GM21528 (cell line): ENCODE data around the gene DGKH.
"Not testable (repeated sequence)": the region's sequence is repeated elsewhere in the genome, so short reads cannot be mapped to it uniquely, and the experiment has no call there.

Experiments
- ATAC-seq: cut with Tn5 transposase; IDR thresholded peaks from one replicate; pipeline ENCODE4 v1.9.1; 2021; ENCODE audit warnings: mild to moderate bottlenecking, moderate library complexity; ENCODE audit not compliant: unreplicated experiment, low FRiP score

Gene DGKH

DNA sequence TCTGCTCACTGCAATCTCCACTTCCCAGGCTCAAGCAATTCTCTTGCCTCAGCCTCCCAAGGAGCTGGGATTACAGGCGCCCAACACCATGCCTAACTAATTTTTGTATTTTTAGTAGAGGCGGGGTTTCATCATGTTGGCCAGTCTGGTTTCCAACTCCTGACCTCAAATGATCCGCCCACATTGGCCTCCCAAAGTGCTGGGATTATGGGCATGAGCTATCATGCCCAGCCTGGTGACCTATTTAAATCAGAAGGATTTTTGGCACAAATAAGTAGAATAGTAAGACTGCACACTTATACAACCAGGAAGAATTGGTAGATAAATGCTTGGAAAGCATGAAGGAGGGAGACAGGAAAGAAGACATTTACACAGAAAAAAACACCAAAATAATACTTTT lies 170.1 kb downstream of the DGKH start:
- no peak for ATAC-seq

DNA sequence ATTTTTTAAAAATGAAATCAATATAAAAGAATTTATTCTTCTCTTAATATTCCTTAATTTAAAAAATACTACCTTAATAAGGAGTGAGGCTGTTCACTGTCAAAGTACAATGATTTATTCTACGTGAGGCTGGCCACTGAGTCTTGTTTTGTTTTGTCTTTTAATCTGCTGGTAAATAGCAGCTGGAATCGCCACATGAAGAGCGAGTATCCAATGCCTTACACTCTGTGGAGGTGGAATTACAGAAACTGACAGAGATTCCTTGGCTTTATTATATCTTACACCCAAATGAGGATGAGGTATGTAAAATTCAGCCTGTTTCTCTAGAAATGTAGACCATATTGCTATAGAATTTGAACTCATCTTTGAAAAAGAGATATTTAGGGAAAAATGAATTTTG lies 170.6 kb downstream of the DGKH start:
- no peak for ATAC-seq

DNA sequence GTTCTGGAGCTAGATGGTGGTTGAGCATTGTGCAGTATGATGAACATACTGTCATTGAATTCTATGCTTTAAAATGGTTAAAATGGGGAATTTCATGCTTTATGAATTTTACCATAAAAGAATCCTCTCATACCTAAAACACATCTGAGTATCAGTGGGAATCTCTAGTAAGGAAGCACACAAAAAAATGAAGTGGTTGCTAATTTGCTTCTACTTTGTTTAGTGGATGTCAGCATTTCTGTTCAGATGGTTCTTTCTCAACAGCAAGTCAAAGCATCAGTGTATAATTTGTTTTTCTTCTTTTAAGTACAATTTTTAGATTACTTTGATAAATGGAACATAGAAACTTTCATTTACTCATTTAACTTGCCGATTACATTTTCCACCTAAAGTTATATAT lies 171.4 kb downstream of the DGKH start:
- ATAC-seq = no peak

DNA sequence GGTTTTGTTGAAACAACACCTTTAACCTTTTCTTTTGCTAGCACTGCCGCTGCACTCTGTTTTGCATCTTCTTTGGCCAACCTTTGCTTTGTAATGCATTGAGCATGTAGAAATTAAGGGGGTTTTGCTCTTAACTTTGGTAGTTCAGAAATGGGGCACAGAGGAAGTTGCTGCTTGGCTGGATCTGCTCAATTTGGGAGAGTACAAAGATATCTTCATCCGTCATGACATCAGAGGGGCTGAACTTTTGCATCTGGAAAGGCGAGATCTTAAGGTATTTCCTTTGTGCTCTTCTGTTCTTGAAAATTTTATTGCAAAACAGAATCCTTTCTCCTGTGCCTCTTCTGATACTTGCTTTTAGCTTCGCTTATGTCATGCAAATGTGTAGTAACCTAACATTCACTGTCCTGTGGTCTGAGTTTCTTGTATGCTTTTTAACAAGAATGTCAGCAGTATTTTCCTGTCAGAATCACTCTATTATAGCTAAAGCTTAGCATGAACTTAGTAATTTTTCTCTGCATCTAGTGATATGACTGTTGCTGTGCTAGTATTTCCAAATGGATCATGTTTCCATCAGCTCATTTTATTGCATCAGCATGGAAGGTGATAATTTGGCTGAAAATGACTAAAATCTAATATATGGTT lies 172.8 kb downstream of the DGKH start:
- ATAC-seq = no peak

DNA sequence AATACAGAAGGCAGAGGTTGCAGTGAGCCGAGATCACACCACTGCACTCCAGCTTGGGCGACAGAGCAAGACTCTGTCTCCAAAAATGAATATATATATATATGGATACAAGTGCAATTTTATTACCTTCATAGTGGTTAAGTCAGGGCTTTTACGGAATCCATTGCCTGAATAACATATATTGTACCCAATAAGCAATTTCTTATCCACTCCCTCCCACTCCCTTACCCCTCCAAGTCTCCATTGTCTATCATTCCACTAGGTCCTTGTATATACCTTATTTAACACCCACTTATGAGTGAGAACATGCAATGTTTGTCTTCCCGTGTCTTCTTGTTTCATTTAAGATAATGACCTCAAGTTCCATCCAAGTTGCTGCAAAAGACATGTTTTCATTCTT lies 175.2 kb downstream of the DGKH start:
- ATAC-seq = no peak

DNA sequence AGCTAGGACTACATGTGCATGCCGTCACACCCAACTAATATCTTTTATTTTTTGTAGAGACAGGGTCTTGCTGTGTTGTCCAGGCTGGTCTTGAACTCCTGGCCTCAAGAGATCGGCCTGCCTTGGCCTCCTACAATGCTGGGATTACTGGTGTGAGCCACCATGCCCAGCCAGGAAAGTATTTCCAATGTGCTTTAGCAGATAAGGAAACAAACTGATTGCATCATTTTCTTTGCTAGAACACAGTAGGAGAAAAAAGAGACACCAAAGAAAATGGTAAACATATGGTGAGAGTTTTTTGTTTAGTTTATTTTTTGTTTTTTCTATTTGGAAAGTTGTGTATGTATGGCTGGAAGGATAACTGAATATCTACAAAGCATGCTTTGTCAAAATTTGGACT lies 176.6 kb downstream of the DGKH start:
- no peak for ATAC-seq

DNA sequence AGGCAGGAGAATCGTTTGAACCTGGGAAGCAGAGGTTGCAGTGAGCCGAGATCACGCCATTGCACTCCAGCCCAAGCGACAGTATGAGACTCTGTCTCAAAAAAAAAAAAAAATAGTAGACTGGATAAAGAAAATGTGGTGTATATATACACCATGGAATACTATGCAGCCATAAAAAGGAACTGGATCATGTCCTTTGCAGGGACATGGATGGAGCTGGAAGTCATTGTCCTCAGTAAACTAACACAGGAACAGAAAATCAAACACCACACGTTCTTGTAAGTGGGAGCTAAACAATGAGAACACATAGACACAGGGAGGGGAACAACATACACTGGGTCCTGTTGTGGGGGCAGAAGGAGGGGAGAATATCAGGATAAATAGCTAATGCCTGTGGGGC lies 178.3 kb downstream of the DGKH start:
- ATAC-seq = not testable (repeated sequence)

DNA sequence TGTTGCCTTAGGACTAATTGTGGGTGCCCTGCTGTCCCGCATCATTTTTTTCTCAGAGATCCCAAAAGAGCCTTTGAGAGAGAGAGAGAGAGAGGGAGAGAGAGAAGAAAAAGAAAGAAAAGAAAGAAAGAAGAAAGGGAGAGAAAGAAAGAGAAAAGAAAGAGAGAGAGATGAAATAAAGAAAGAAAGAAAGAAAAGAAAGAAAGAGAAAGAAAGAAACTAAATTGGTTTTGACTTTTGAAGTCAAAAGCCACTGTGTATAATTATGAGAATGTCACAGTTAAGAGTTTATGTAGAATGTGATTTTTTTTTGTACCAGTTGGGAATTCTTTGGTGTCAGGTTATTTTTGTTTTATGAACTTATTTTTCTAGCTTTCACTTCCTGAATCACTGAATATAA lies 180.1 kb downstream of the DGKH start:
- ATAC-seq = no peak

DNA sequence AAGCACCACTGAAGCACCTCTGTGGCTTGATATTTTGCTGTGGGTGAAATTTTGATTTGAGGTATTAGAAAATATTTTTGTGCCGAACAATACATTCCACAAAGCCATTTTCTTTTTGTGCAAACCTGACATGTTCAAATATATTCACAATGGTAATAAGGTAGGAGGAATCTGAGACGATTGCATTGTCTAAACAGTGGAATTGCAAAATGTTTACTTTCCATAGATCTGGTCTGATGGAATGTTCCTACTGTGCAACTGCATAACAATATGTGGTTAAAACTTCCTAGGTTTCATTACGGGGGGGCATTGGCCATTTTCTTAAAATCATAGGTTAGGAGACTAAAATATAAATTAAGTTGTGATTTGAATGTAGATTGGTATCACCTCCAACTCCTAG lies 180.8 kb downstream of the DGKH start:
- no peak for ATAC-seq

DNA sequence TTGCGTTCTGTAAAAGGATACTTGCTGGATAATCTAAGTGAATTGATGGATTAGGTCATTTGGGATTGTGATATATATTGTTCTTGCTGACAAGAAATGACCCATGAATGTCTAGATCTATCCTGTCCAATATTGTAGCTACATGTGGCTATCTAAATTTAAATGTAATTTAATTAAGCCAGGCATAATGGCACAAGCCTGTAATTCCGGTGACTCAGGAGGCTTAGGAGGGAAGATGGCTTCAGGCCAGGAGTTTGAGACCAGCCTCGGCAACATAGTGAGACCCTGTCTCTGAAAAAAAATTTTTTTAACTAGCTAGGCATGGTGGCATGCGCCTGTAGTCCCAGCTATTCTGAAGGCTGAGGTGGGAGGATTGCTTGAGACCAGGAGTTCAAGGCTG lies 184.2 kb downstream of the DGKH start:
- ATAC-seq = no peak

DNA sequence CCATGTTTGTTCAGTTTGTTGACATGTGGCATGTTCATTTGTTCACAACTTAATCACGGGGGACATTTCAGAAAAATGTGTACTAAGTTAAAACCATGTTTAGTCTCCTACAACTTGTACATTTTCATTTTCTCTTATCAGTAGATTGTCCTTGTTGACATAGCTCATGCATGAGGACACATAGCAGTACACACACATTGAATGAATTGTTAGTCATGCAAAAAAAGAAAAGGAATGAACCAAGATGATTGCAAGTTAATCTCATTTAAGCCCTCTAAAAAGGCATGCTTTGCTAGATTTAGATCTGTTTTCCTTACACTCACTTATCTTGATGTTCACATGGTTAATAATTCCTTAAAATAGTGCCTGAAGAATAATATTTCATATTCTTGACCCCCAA lies 185.3 kb downstream of the DGKH start:
- no peak for ATAC-seq

DNA sequence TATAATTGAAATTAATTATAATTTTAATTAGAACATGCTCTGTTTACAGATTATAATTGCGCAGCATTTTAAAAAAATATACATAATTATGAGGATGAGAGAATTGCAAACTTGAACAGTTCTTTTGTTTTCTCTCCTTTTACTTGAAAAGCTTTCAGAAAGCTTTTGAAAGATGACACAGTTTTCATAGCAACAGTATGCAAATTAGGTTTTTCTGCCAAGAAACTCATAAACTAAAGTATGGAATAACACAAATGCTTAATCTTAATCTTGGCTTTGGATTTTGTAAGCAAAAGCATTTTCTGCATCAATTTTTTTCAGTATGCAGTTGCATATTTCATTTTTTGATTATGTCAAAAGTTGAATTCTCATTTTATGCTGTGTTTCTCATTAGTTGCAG lies 190.7 kb downstream of the DGKH start:
- ATAC-seq = no peak

DNA sequence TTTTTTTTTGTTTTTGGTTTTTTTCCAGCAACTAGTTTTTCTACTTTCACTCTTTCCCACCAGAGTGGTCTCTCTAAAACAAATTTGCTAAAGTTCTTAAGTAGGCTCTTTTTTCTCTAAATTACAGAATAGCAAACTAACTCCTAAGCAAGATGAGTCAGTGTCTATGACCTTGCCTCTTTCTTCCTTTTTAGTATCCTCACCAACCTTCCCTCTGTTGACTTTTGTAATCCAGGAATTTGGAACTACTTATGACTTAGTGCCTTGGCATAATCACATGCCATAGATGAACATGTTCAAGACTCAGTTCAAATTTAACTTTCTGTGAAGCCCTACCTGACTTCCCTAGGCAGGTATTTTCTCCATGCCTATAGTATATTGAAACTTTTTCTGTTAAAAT lies 191.2 kb downstream of the DGKH start:
- no peak for ATAC-seq

DNA sequence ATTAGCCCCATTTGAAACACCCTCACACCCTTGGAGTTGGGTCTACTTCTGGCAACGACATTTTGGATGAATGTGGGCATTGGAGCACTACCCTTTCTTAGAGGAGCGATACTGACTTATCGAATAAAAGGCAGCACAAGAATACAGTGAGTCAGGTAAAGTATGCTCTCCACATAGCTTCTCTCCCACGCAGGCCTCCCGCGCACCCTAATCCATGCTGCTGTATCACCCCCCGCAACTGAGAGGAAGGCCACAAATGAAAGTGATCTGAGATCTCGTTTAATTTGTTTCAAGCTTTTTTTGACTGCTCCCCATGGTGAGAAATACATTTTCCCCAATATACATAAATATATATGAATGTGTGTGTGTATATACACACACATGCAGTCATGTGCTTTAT lies 198.1 kb downstream of the DGKH start:
- ATAC-seq = no peak

DNA sequence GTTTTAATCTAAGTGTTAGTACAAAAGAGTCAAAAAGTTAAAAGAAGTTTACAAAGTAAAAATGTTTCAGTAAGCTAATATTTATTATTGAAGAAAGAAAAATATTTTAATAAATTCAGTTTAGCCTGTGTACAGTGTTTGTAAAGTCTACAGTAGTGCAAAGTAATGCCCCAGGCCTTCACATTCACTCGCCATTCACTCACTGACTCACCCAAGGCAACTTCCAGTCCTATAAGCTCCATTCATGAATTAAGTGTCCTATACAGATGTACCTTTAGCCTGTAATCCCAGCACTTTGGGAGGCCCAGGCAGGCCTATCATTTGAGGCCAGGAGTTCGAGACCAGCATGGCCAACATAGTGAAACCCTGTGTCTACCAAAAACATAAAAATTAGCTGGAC lies 199.4 kb downstream of the DGKH start:
- no peak for ATAC-seq

DNA sequence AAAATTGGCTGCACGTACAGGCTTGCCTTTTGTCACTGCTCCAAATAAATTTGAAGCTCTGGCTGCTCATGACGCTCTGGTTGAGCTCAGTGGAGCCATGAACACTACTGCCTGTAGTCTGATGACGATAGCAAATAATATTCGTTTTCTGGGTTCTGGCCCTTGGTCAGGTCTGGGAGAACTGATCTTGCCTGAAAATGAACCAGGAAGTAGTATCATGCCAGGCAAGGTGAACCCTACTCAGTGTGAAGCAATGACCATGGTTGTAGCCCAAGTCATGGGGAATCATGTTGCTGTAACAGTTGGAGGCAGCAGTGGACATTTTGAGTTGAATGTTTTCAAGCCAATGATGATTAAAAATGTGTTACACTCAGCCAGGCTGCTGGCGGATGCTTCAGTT lies 207.4 kb downstream of the DGKH start:
- no peak for ATAC-seq

DNA sequence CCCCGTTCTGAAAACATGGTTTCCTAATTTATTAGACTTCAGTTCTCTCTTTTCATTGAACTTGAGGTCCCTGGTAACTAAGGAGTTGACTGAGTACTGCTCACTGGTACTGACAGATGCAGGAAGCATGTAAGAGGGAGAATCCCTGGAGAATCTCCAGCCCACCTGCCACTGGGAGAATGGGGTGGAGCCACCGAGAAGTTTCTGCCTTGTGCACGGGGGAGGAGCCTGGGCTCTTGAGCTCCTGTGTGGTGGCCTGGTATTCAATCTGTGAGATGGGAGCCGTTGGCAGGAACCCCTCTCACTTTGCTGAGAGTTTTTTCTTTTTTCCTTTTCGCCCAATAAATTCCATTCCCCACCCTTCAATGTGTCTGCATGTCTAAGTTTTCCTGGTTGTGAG lies 210.3 kb downstream of the DGKH start:
- ATAC-seq = no peak

DNA sequence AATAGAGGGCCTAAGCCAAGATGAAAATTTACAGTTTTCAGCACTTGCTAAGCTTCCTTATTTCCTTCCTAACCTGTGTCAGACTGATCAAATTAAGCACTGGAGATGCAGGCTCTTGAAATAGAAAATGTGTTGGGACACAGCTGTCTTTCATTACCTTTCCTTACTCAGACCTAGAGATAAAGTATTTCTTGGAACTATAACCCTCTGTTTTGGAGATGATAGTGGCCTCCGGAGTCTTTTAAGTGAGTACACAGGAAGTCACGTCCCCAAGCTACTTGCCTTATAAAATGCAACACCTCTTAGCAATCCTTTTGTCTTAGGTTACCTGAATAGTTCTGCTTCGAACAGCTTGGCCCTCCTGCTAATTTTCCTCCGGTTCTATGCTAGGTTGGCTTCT lies 211.1 kb downstream of the DGKH start:
- ATAC-seq = no peak

DNA sequence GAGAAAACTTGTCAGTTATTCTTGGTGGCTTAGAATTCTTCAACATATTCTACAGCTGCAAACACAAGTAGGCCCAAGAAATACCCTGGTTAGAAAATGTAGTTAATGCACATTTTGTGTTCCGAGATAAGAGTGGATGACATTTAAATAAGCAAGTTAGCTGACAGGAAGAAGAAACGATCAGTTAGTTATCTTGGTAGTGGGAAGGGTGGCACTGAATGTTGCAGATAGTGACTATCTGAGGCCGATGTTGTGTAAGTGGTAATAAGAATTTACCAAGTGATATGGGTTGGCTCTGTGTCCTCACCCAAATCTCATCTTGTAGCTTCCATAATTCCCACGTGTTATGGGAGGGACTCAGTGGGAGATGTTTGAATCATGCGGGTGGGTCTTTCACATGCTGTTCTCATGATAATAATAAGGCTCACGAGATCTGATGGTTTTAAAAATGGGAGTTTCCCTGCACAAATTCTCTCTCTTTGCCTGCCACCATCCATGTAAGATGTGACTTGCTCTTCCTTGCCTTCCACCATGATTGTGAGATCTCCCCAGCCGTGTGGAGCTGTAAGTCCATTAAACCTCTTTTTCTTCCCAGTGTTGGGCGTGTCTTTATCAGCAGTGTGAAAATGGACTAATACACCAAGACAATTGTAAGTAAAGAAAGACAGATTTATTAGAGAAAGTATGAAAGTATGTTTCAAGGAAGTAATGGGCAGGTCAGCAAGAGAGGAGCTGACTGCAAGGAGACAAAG lies 212.6 kb downstream of the DGKH start:
- no peak for ATAC-seq

DNA sequence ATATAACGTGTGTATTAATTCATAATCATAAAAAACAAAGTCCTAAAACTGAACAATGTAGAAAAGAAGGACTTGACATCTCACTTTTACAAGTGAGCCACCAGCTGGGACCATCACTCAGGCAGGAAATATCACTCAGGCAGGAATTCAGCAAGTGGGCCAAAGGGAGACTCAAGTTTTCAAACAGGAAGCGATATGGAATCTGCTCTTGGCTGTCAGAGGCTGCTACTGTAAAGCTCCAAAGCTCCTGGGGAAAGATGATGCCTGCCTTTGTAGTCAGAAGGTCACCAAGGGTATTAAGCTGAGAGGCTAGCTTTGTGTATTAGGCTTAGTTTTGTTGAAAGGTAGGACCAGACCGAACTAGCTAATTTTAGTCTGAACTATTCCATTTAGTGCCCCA lies 218.0 kb downstream of the DGKH start:
- no peak for ATAC-seq

DNA sequence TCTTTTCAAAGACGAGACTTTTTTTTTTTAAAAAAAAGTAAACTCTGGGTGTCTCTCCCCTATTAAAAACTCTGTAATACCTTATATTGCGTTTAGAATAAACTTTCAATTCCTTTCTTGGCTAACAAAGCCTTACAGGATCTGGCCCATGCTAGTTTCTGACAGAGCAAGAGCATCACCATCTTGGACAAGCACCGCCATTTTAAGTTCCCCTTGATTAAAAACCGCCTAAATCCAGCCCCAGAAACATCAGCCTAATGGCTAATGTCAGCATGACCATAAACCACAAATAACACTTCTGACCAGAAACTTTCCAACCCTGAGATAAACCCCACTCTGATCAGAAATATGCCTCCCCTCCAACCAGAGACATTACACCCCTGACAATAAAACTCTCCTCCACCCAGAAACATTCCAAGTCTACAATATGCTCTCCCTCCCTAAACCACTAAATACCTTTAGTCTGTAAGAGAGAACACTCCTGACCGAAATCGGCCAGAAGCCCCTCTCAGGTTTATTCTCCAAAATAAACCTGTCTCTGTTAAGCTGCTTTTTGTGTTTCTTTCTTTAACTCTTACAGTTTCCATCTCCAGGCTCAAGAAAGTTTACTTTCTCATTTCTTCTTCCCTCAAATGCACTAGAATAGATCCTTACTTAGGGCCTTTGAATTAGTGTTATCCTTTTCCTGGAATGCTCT lies 221.9 kb downstream of the DGKH start:
- no peak for ATAC-seq

DNA sequence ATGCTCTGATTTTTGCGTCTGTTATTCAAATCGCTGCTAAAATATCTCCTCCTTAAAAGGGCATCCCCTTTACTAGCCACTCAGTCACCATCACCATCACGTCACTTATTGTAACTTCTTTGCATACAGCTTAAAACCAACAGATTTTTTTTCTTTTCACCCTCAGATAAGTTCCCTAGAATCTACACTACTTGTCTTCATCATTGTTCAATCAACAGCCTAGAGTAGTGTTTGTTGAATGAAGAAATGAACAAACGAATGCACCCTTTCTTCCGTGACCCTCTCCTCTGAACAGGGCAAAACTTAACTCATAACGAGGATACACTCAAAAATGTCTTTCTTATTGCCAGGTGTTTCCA lies 222.4 kb downstream of the DGKH start:
- no peak for ATAC-seq
